ENCODE measurements around the gene BAK1.

Gene BAK1

GRCh38 chr6:33579828-33580714 lies at the start of gene BAK1:
Gene BAK1, minus strand, starts transcription at chr6:33580276. Its CDS starts 2,672 bp downstream, at chr6:33577604.
- no peaks in the 10 kb centered on the region for H3K27me3 ChIP-seq (replicated peaks; ENCODE audit: control insufficient read depth, insufficient read depth, low read length)
- H3K4me3 ChIP-seq (replicated peaks; ENCODE audit: low read depth, low read length), result peak within 1 kb of the TSS; percentile 98
- peak; percentile 83 for DNase-seq (ENCODE audit: extremely low read depth, insufficient read length)
- peaks cover 20% of the 10 kb centered on the region for H3K36me3 ChIP-seq (ENCODE audit: control insufficient read depth, insufficient read depth, low read length)
- TF ChIP-seq CTCF (IDR thresholded peaks at IDR 0.05; ENCODE audit: insufficient read depth, low read length, poor library complexity, severe bottlenecking), result peak; percentile 54

GRCh38 chr6:33628401-33628964 lies 48.4 kb upstream of the BAK1 start:
- no peak for DNase-seq (ENCODE audit: extremely low read depth, insufficient read length)
- H3K4me3 ChIP-seq (replicated peaks; ENCODE audit: low read depth, low read length), result no peak overlapping the region

GRCh38 chr6:33627876-33628275 lies 47.8 kb upstream of the BAK1 start:
- TF ChIP-seq CTCF (IDR thresholded peaks at IDR 0.05; ENCODE audit: insufficient read depth, low read length, poor library complexity, severe bottlenecking), result no peak
- Histone ChIP-seq H3K36me3 (ENCODE audit: control insufficient read depth, insufficient read depth, low read length) (peaks cover 1% of the 10 kb centered on the region), H3K4me3 (replicated peaks; ENCODE audit: low read depth, low read length) (no peak overlapping the region)

More at GRCh38 chr6:33628401-33628964, 48.4 kb upstream of the BAK1 start:
- TF ChIP-seq CTCF (IDR thresholded peaks at IDR 0.05; ENCODE audit: insufficient read depth, low read length, poor library complexity, severe bottlenecking), result no peak
- Histone ChIP-seq H3K27me3 (replicated peaks; ENCODE audit: control insufficient read depth, insufficient read depth, low read length) (no peaks in the 10 kb centered on the region), H3K36me3 (ENCODE audit: control insufficient read depth, insufficient read depth, low read length) (peaks cover 1% of the 10 kb centered on the region)

GRCh38 chr6:33624856-33625255 lies 44.8 kb upstream of the BAK1 start:
- no peak for TF ChIP-seq CTCF (IDR thresholded peaks at IDR 0.05; ENCODE audit: insufficient read depth, low read length, poor library complexity, severe bottlenecking)
- no peak overlapping the region for H3K4me3 ChIP-seq (replicated peaks; ENCODE audit: low read depth, low read length)
- H3K27me3 ChIP-seq (replicated peaks; ENCODE audit: control insufficient read depth, insufficient read depth, low read length), result no peaks in the 10 kb centered on the region
- DNase-seq (ENCODE audit: extremely low read depth, insufficient read length), result no peak
- H3K36me3 ChIP-seq (ENCODE audit: control insufficient read depth, insufficient read depth, low read length), result peaks cover 1% of the 10 kb centered on the region

More at GRCh38 chr6:33627876-33628275, 47.8 kb upstream of the BAK1 start:
- no peaks in the 10 kb centered on the region for H3K27me3 ChIP-seq (replicated peaks; ENCODE audit: control insufficient read depth, insufficient read depth, low read length)
- no peak for DNase-seq (ENCODE audit: extremely low read depth, insufficient read length)

- no peak for DNase-seq (ENCODE audit: extremely low read depth, insufficient read length)
- Histone ChIP-seq H3K36me3 (ENCODE audit: control insufficient read depth, insufficient read depth, low read length) (peaks cover 1% of the 10 kb centered on the region), H3K27me3 (replicated peaks; ENCODE audit: control insufficient read depth, insufficient read depth, low read length) (no peaks in the 10 kb centered on the region), H3K4me3 (replicated peaks; ENCODE audit: low read depth, low read length) (no peak overlapping the region)
- no peak for TF ChIP-seq CTCF (IDR thresholded peaks at IDR 0.05; ENCODE audit: insufficient read depth, low read length, poor library complexity, severe bottlenecking)
These were observed 43.9 kb upstream of the BAK1 start for GRCh38 chr6:33623895-33624381.
